H9 (cell line): ENCODE results near the gene PDHA2. TPM values are rescaled to one million over a fixed set of nuclear protein-coding genes. Genes with fewer than 3 reads are reported as not detected.

Experiments
- DNase-seq: peaks from one replicate; pipeline ENCODE4 v3.0.0-alpha.2; 2017
- H2AFZ ChIP-seq: one replicate; pipeline ENCODE4 v1.6.1; 2013; ENCODE audit warnings: mild to moderate bottlenecking, low read length, control low read depth, moderate library complexity
- H2AK5ac ChIP-seq: 2 replicates; pipeline ENCODE4 v1.6.1; 2013; ENCODE audit warnings: low read length, control low read depth, mixed read lengths; ENCODE audit not compliant: insufficient read length
- H2BK120ac ChIP-seq: one replicate; pipeline ENCODE4 v1.6.1; 2013; ENCODE audit warnings: low read depth, mild to moderate bottlenecking, low read length, control low read depth, inconsistent platforms; ENCODE audit not compliant: poor library complexity, severe bottlenecking
- H2BK12ac ChIP-seq: 2 replicates; pipeline ENCODE4 v1.6.1; 2013; ENCODE audit warnings: low read length, control low read depth, mixed read lengths, low read depth; ENCODE audit not compliant: insufficient read length
- H2BK15ac ChIP-seq: 2 replicates; pipeline ENCODE4 v1.6.1; 2013; ENCODE audit warnings: low read depth, low read length, control low read depth
- H2BK20ac ChIP-seq: one replicate; pipeline ENCODE4 v1.6.1; 2013; ENCODE audit warnings: low read depth, mild to moderate bottlenecking, low read length, control low read depth, inconsistent platforms; ENCODE audit not compliant: poor library complexity, severe bottlenecking
- H2BK5ac ChIP-seq: 2 replicates; pipeline ENCODE4 v1.6.1; 2013; ENCODE audit warnings: low read length, control low read depth, mixed read lengths; ENCODE audit not compliant: insufficient read length
- H3K14ac ChIP-seq: 2 replicates; pipeline ENCODE4 v1.6.1; 2013; ENCODE audit warnings: low read length, control low read depth; ENCODE audit not compliant: insufficient read depth
- H3K18ac ChIP-seq: 2 replicates; pipeline ENCODE4 v1.6.1; 2013; ENCODE audit warnings: low read depth, mild to moderate bottlenecking, mixed read lengths, low read length, control low read depth; ENCODE audit not compliant: insufficient read length
- H3K23ac ChIP-seq: 2 replicates; pipeline ENCODE4 v1.6.1; 2013; ENCODE audit warnings: low read length, control low read depth, mixed read lengths, low read depth; ENCODE audit not compliant: insufficient read length
- H3K23me2 ChIP-seq: 2 replicates; pipeline ENCODE4 v1.6.1; 2013; ENCODE audit warnings: low read depth, mild to moderate bottlenecking, mixed read lengths, low read length, control low read depth; ENCODE audit not compliant: insufficient read length, poor library complexity, severe bottlenecking
- H3K27ac ChIP-seq: 2 replicates; pipeline ENCODE4 v1.5.1; 2013; ENCODE audit warnings: low read length, control low read depth, mixed read lengths, low read depth; ENCODE audit not compliant: insufficient read length
- H3K27me3 ChIP-seq: 2 replicates; pipeline ENCODE4 v1.6.1; 2013; ENCODE audit warnings: low read length, control low read depth, inconsistent platforms; ENCODE audit not compliant: insufficient read depth
- H3K4ac ChIP-seq: 2 replicates; pipeline ENCODE4 v1.6.1; 2013; ENCODE audit warnings: low read depth, mild to moderate bottlenecking, control low read depth, inconsistent platforms, low read length, moderate library complexity
- H3K4me1 ChIP-seq: 2 replicates; pipeline ENCODE4 v1.6.1; 2013; ENCODE audit warnings: low read length, control low read depth, inconsistent platforms; ENCODE audit not compliant: insufficient read depth
- H3K4me2 ChIP-seq: 2 replicates; pipeline ENCODE4 v1.6.1; 2013; ENCODE audit warnings: low read length, control low read depth, mixed read lengths; ENCODE audit not compliant: insufficient read length, insufficient read depth
- H3K56ac ChIP-seq: 2 replicates; pipeline ENCODE4 v1.6.1; 2013; ENCODE audit warnings: low read depth, mild to moderate bottlenecking, mixed read lengths, low read length, control low read depth; ENCODE audit not compliant: insufficient read length
- H3K79me1 ChIP-seq: 2 replicates; pipeline ENCODE4 v1.6.1; 2013; ENCODE audit warnings: low read depth, mild to moderate bottlenecking, moderate library complexity, low read length, control low read depth, inconsistent platforms; ENCODE audit not compliant: insufficient read depth, poor library complexity, severe bottlenecking
- H3K79me2 ChIP-seq: 2 replicates; pipeline ENCODE4 v1.6.1; 2013; ENCODE audit warnings: low read length, control low read depth, inconsistent platforms; ENCODE audit not compliant: insufficient read depth
- H3K9ac ChIP-seq: 2 replicates; pipeline ENCODE4 v1.6.1; 2013; ENCODE audit warnings: low read length, control low read depth, mixed read lengths; ENCODE audit not compliant: insufficient read length; ENCODE audit errors: extremely low read depth
- H3K9me3 ChIP-seq: one replicate; pipeline ENCODE4 v1.6.1; 2013; ENCODE audit warnings: low read depth, low read length, inconsistent platforms; ENCODE audit not compliant: control insufficient read depth
- H3T11ph ChIP-seq: one replicate; pipeline ENCODE4 v1.6.1; 2013; ENCODE audit warnings: mild to moderate bottlenecking, low read length, control low read depth, inconsistent platforms
- H4K20me1 ChIP-seq: one replicate; pipeline ENCODE4 v1.6.1; 2013; ENCODE audit not compliant: control insufficient read depth, insufficient read length, insufficient read depth
- H4K5ac ChIP-seq: 2 replicates; pipeline ENCODE4 v1.6.1; 2013; ENCODE audit warnings: low read depth, mild to moderate bottlenecking, mixed read lengths, low read length, control low read depth; ENCODE audit not compliant: insufficient read length
- H4K8ac ChIP-seq: replicated peaks from 2 replicates; pipeline ENCODE4 v1.6.1; 2013; ENCODE audit warnings: low read length, control low read depth, mixed read lengths, low read depth; ENCODE audit not compliant: insufficient read length
- H4K91ac ChIP-seq: 2 replicates; pipeline ENCODE4 v1.6.1; 2013; ENCODE audit warnings: low read depth, mild to moderate bottlenecking, moderate library complexity, mixed read lengths, low read length, control low read depth; ENCODE audit not compliant: insufficient read length
- H3K27ac Mint-ChIP-seq, 3 experiments: 2 replicates in 2 of 3; 3 replicates in 1 of 3; pipeline ENCODE4 v1.8.0; 2020 to 2021; ENCODE audit warnings: mixed read lengths in 3 of 3, mild to moderate bottlenecking in 1 of 3, moderate library complexity in 1 of 3
- H3K27me3 Mint-ChIP-seq: 2 replicates; pipeline ENCODE4 v1.8.0; 2021; ENCODE audit warnings: low read depth, mild to moderate bottlenecking, moderate library complexity, mixed read lengths
- H3K36me3 Mint-ChIP-seq, 3 experiments: 2 replicates in 2 of 3; 3 replicates in 1 of 3; pipeline ENCODE4 v1.8.0; 2020 to 2021; ENCODE audit warnings: low read depth in 3 of 3, mixed read lengths in 3 of 3; ENCODE audit not compliant: insufficient read depth in 1 of 3
- H3K4me1 Mint-ChIP-seq, 2 experiments: 2 replicates each; pipeline ENCODE4 v1.8.0; 2020; ENCODE audit warnings: mixed read lengths in 2 of 2
- H3K4me3 Mint-ChIP-seq, 2 experiments: 2 replicates in 1 of 2; 3 replicates in 1 of 2; pipeline ENCODE4 v1.8.0; 2020 to 2021; ENCODE audit warnings: mild to moderate bottlenecking in 2 of 2, mixed read lengths in 2 of 2, moderate library complexity in 1 of 2
- H3K9me3 Mint-ChIP-seq, 2 experiments: 2 replicates in 1 of 2; 3 replicates in 1 of 2; pipeline ENCODE4 v1.8.0; 2020; ENCODE audit warnings: mild to moderate bottlenecking in 2 of 2, mixed read lengths in 2 of 2, moderate library complexity in 1 of 2
- WGBS: extraction: QIAGEN DNeasy Blood & Tissue Kit; methylation state at CpG from one replicate; pipeline ENCODE4 v1.1.7; 2013; ENCODE audit warnings: missing lambda C conversion rate, low lambda C conversion rate, mixed read lengths; ENCODE audit not compliant: insufficient read length; ENCODE audit errors: extremely low coverage; 5-methylcytosine and 5-hydroxymethylcytosine counted together
- total RNA-seq: library from RNA; stranded (reverse); gene quantifications from 2 replicates; pipeline ENCODE4 v1.2.1, GENCODE V29; 2021
- TF ChIP-seq, protein P1 (sequence below): fragments of 200-600 bp; sonication (generic); conservative IDR thresholded peaks from 3 replicates; pipeline ENCODE4 v1.8.0; 2021; ENCODE audit warnings: antibody characterized with exemption, mild to moderate bottlenecking

Gene PDHA2
- total RNA-seq, 1 experiment from 2014 or later: not detected

DNA sequence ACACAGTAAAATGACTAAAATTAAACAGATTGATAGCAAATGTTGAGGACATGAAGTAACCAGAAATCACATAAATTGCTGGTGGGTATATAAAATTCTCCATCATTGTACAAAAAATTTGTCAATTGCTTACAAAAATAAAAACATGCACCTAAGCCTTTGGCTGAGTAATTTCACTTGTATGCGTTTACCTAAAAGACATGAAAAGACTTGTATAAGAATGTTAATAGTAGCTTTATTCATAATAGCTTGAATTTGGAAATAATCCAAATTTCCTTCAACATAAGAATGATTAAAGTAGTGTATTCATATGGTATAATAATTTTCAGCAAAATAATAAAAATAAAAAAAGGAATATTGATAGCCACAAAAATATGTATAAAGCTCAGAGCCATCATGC is 37.7 kb downstream of the PDHA2 start:
- H3K79me2 ChIP-seq: no peaks in the 10 kb centered on the region
- no peak overlapping the region for H2AK5ac ChIP-seq
- H3K9ac ChIP-seq: no peak overlapping the region
- H3K14ac ChIP-seq: no peak overlapping the region
- no peak for DNase-seq
- H4K5ac ChIP-seq: no peak overlapping the region
- H3K4me2 ChIP-seq: no peak overlapping the region
- H3K9me3 Mint-ChIP-seq: peaks cover 0 to 3% of the 10 kb centered on the region in 2 experiments; a peak in 2 of 5 replicates
- no peak overlapping the region for H3K18ac ChIP-seq
- H4K8ac ChIP-seq: no peak overlapping the region
- no peak overlapping the region for H3K27ac ChIP-seq
- H2BK5ac ChIP-seq: no peak overlapping the region
- no peaks in the 10 kb centered on the region for H3K4me1 Mint-ChIP-seq
- H4K91ac ChIP-seq: no peak overlapping the region
- H3K4ac ChIP-seq: no peak overlapping the region
- H3K27ac Mint-ChIP-seq: no peak overlapping the region
- WGBS: no CpG with 5 or more reads among the region's 1 CpG
- no peaks in the 10 kb centered on the region for H3K27me3 Mint-ChIP-seq
- H3K4me1 ChIP-seq: no peaks in the 10 kb centered on the region
- H2BK12ac ChIP-seq: no peak overlapping the region
- H3K79me1 ChIP-seq: no peaks in the 10 kb centered on the region
- H3K4me3 Mint-ChIP-seq: no peak overlapping the region
- no peak overlapping the region for H3K23ac ChIP-seq
- TF ChIP-seq, protein P1, sequence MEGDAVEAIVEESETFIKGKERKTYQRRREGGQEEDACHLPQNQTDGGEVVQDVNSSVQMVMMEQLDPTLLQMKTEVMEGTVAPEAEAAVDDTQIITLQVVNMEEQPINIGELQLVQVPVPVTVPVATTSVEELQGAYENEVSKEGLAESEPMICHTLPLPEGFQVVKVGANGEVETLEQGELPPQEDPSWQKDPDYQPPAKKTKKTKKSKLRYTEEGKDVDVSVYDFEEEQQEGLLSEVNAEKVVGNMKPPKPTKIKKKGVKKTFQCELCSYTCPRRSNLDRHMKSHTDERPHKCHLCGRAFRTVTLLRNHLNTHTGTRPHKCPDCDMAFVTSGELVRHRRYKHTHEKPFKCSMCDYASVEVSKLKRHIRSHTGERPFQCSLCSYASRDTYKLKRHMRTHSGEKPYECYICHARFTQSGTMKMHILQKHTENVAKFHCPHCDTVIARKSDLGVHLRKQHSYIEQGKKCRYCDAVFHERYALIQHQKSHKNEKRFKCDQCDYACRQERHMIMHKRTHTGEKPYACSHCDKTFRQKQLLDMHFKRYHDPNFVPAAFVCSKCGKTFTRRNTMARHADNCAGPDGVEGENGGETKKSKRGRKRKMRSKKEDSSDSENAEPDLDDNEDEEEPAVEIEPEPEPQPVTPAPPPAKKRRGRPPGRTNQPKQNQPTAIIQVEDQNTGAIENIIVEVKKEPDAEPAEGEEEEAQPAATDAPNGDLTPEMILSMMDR: no peak
- H2BK20ac ChIP-seq: no peak overlapping the region
- no peaks in the 10 kb centered on the region for H4K20me1 ChIP-seq
- H3K56ac ChIP-seq: no peak overlapping the region
- no peak overlapping the region for H2BK15ac ChIP-seq
- H3K27me3 ChIP-seq: no peaks in the 10 kb centered on the region
- no peak overlapping the region for H2AFZ ChIP-seq
- H3K36me3 Mint-ChIP-seq: no peaks in the 10 kb centered on the region; a peak in 1 of 7 replicates
- no peaks in the 10 kb centered on the region for H3K23me2 ChIP-seq
- no peaks in the 10 kb centered on the region for H3K9me3 ChIP-seq
- H3T11ph ChIP-seq: no peak overlapping the region
- H2BK120ac ChIP-seq: no peak overlapping the region
